ENCODE measurements around the gene IL36G. TPM values are rescaled to one million over a fixed set of nuclear protein-coding genes. Genes with fewer than 3 reads are reported as not detected.
"Not testable (repeated sequence)": the region's sequence is repeated elsewhere in the genome, so short reads cannot be mapped to it uniquely, and the experiment has no call there.

IL36G gene
- not detected for polyA plus RNA-seq (2012; ENCODE audit: insufficient read depth, insufficient read length, low read depth)

DNA sequence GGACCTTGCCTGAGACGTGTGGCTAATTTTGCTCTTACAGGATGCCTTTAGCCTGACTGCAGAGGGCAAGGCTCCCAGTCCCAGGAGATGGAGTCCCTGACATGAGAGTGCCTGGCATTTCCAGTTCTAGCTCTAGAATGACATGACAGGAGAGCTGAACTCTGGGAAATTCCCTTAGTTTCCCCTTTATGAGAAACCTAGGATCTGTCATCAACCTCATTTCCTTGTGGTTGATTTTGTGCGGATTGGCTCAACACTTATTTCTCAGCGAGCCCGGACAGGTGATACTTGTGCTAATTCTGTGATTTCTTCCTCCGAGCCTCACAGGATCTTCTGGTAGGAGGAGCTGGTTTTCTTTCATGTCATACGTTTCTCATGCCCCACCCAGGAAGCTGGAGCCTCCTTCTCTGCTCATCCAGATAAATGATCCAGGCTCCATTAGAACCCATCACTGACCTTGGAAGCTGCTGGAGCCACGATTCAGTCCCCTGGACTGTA, at the start of gene IL36G:
IL36G (plus strand) TSS at position 448 of the 498 bp plus-strand sequence. CDS start 633 bp downstream, outside the sequence.
- no peak for DNase-seq
- H3K4me1 ChIP-seq = no peaks in the 10 kb centered on the region
- no peaks in the 10 kb centered on the region for H3K9me3 ChIP-seq
- no peak within 1 kb of the TSS for H3K4me3 ChIP-seq (ENCODE audit: low read depth, low read length)
- TF ChIP-seq CTCF (IDR thresholded peaks at IDR 0.05; ENCODE audit: low read depth, low read length) = no peak
- no peaks in the 10 kb centered on the region for H3K36me3 ChIP-seq
- no peaks in the 10 kb centered on the region for H3K27me3 ChIP-seq

GRCh38 chr2:112933261-112933660, 44.5 kb upstream of the IL36G start:
- no peak for TF ChIP-seq CTCF (IDR thresholded peaks at IDR 0.05; ENCODE audit: low read depth, low read length)
- Histone ChIP-seq H3K4me3 (ENCODE audit: low read depth, low read length) (no peak overlapping the region), H3K4me1 (no peaks in the 10 kb centered on the region), H3K9me3 (no peaks in the 10 kb centered on the region), H3K36me3 (no peaks in the 10 kb centered on the region), H3K27me3 (no peaks in the 10 kb centered on the region)
- DNase-seq = no peak

DNA sequence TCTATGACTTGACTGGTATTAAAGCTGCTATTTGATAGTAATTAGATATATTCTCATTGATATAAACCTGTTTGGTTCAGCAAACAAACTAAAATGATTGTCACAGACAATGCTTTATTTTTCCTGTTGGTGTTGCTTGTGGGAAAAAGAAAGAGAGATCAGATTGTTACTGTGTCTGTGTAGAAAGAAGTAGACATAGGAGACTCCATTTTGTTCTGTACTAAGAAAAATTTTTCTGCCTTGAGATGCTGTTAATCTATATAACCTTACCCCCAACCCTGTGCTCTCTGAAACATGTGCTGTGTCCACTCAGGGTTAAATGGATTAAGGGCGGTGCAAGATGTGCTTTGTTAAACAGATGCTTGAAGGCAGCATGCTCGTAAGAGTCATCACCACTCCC, 43.7 kb upstream of the IL36G start:
- H3K36me3 ChIP-seq; H3K4me3 ChIP-seq (ENCODE audit: low read depth, low read length); H3K27me3 ChIP-seq; H3K9me3 ChIP-seq; H3K4me1 ChIP-seq; DNase-seq: not testable (repeated sequence)

GRCh38 chr2:112936927-112937232, 40.9 kb upstream of the IL36G start:
- TF ChIP-seq CTCF (IDR thresholded peaks at IDR 0.05; ENCODE audit: low read depth, low read length) = no peak
- Histone ChIP-seq H3K9me3 (no peaks in the 10 kb centered on the region), H3K4me3 (ENCODE audit: low read depth, low read length) (no peak overlapping the region), H3K36me3 (no peaks in the 10 kb centered on the region), H3K4me1 (no peaks in the 10 kb centered on the region), H3K27me3 (no peaks in the 10 kb centered on the region)
- no peak for DNase-seq

- Histone ChIP-seq H3K27me3 (no peaks in the 10 kb centered on the region), H3K4me1 (no peaks in the 10 kb centered on the region), H3K4me3 (ENCODE audit: low read depth, low read length) (no peak overlapping the region), H3K36me3 (no peaks in the 10 kb centered on the region), H3K9me3 (no peaks in the 10 kb centered on the region)
- no peak for DNase-seq
- TF ChIP-seq CTCF (IDR thresholded peaks at IDR 0.05; ENCODE audit: low read depth, low read length) = no peak
These were observed 38.9 kb upstream of the IL36G start for GRCh38 chr2:112938904-112939303.

DNA sequence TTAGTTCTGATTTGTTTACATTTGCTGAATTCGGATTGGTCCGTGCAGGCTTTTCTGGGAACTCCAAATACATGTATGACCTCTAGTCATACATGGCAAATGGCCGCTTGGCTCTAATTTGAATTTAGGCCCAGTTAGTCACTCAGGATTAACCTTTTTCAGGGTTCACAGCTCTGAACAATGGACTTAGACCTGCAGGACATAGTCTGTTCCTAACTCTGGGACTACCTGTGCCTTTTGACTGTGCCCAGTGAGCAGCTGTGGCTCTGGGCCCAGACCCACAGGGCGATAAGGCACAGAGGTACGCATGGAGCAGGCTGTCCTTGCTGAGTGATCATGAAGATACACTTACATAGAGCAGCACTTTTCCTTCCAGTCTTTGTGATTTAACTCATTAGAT, 38.4 kb upstream of the IL36G start:
- no peak for TF ChIP-seq CTCF (IDR thresholded peaks at IDR 0.05; ENCODE audit: low read depth, low read length)
- no peaks in the 10 kb centered on the region for H3K36me3 ChIP-seq
- H3K9me3 ChIP-seq = no peaks in the 10 kb centered on the region
- no peaks in the 10 kb centered on the region for H3K27me3 ChIP-seq
- H3K4me3 ChIP-seq (ENCODE audit: low read depth, low read length) = no peak overlapping the region
- no peak for DNase-seq
- H3K4me1 ChIP-seq = no peaks in the 10 kb centered on the region

Measured in BE2C (cell line).